ENCODE measurements around the gene WDR33.

- TF ChIP-seq TAF1 (IDR thresholded peaks at IDR 0.05; ENCODE audit: borderline replicate concordance, low read depth, low read length) (no peak), POLR2A (IDR thresholded peaks at IDR 0.05; ENCODE audit: low read depth, low read length) (no peak), POLR2AphosphoS5 (IDR thresholded peaks at IDR 0.05; ENCODE audit: low read depth, low read length) (no peak)
Observed at GRCh38 chr2:127753374-127753773, 57.6 kb downstream of the WDR33 start.
